Coronary artery (tissue), 2 donors: ENCODE results near the gene ZXDC.

Experiments used
- DNase-seq: peaks from one replicate; pipeline ENCODE4 v3.0.0-alpha.2; 2017; ENCODE audit warnings: low spot score
- H3K27ac ChIP-seq, 2 donors: fragments of 200-600 bp; sonication (generic); one replicate each; pipeline ENCODE4 v1.5.1; 2016 to 2019
- H3K4me3 ChIP-seq: fragments of 200-600 bp; sonication (generic); 2 replicates; pipeline ENCODE4 v1.5.1; 2016; ENCODE audit warnings: mild to moderate bottlenecking, moderate library complexity
- CTCF ChIP-seq: fragments of 200-600 bp; sonication (generic); IDR thresholded peaks from one replicate; pipeline ENCODE4 v1.5.1; 2019; ENCODE audit warnings: antibody characterized with exemption

ZXDC gene

GRCh38 chr3:126394179-126394976, 81.3 kb downstream of the ZXDC start, which contains the start of gene CFAP100:
CFAP100 (plus strand) TSS chr3:126394909; CDS start chr3:126396001, 1,092 bp downstream.
- no peak for TF ChIP-seq CTCF
- Histone ChIP-seq H3K27ac (no peak within 1 kb of the TSS), H3K4me3 (peak within 1 kb of the TSS; percentile 68)
- peak; percentile 82 for DNase-seq

- no peak for TF ChIP-seq CTCF
- DNase-seq = no peak
Observed at GRCh38 chr3:126393563-126393962, 82.1 kb downstream of the ZXDC start.

GRCh38 chr3:126392246-126392645, 83.4 kb downstream of the ZXDC start:
- Histone ChIP-seq H3K27ac (no peak overlapping the region), H3K4me3 (no peak overlapping the region)
- no peak for DNase-seq
- no peak for TF ChIP-seq CTCF

More at GRCh38 chr3:126393563-126393962, 82.1 kb downstream of the ZXDC start:
- Histone ChIP-seq H3K4me3 (no peak overlapping the region), H3K27ac (no peak overlapping the region)

GRCh38 chr3:126391631-126392030, 84.1 kb downstream of the ZXDC start:
- DNase-seq = no peak
- Histone ChIP-seq H3K4me3 (no peak overlapping the region), H3K27ac (no peak overlapping the region)
- TF ChIP-seq CTCF = no peak

- Histone ChIP-seq H3K27ac (no peak overlapping the region), H3K4me3 (no peak overlapping the region)
- TF ChIP-seq CTCF = no peak
- DNase-seq = no peak
Observed at GRCh38 chr3:126390751-126391150, 84.9 kb downstream of the ZXDC start.

- TF ChIP-seq CTCF = no peak
- DNase-seq = no peak
- H3K27ac ChIP-seq = peak overlapping the region in 1 of 2 donors; percentile 89
Observed at GRCh38 chr3:126390201-126390600, 85.5 kb downstream of the ZXDC start.

GRCh38 chr3:126389794-126390146, 85.9 kb downstream of the ZXDC start:
- TF ChIP-seq CTCF = no peak
- peak overlapping the region in 1 of 2 donors; percentile 89 for H3K27ac ChIP-seq
- DNase-seq = no peak
- H3K4me3 ChIP-seq = peak overlapping the region; percentile 65

More at GRCh38 chr3:126390201-126390600, 85.5 kb downstream of the ZXDC start:
- H3K4me3 ChIP-seq = no peak overlapping the region
